IPS-18a (cell line): ENCODE results near the gene KLHL28.
A peak's percentile ranks its signal among the peaks of the same experiment; 100 is the strongest.

Source experiments
- H3K27ac ChIP-seq: one replicate; pipeline ENCODE4 v1.5.1; 2013; ENCODE audit warnings: low read length
- H3K27me3 ChIP-seq: one replicate; pipeline ENCODE4 v1.6.1; 2013; ENCODE audit warnings: mild to moderate bottlenecking, low read length; ENCODE audit not compliant: control insufficient read depth, insufficient read depth
- H3K36me3 ChIP-seq: one replicate; pipeline ENCODE4 v1.6.1; 2013; ENCODE audit warnings: low read depth, low read length; ENCODE audit not compliant: control insufficient read depth
- H3K4me1 ChIP-seq: one replicate; pipeline ENCODE4 v1.6.1; 2013; ENCODE audit warnings: low read depth, low read length; ENCODE audit not compliant: control insufficient read depth
- H3K4me3 ChIP-seq: one replicate; pipeline ENCODE4 v1.5.1; 2013; ENCODE audit warnings: low read length
- H3K9ac ChIP-seq: one replicate; pipeline ENCODE4 v1.6.1; 2013; ENCODE audit warnings: mild to moderate bottlenecking, low read length, moderate library complexity
- H3K9me3 ChIP-seq: one replicate; pipeline ENCODE4 v1.6.1; 2013; ENCODE audit warnings: low read depth, low read length; ENCODE audit not compliant: control insufficient read depth

Gene KLHL28, protein sequence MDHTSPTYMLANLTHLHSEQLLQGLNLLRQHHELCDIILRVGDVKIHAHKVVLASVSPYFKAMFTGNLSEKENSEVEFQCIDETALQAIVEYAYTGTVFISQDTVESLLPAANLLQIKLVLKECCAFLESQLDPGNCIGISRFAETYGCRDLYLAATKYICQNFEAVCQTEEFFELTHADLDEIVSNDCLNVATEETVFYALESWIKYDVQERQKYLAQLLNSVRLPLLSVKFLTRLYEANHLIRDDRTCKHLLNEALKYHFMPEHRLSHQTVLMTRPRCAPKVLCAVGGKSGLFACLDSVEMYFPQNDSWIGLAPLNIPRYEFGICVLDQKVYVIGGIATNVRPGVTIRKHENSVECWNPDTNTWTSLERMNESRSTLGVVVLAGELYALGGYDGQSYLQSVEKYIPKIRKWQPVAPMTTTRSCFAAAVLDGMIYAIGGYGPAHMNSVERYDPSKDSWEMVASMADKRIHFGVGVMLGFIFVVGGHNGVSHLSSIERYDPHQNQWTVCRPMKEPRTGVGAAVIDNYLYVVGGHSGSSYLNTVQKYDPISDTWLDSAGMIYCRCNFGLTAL

DNA sequence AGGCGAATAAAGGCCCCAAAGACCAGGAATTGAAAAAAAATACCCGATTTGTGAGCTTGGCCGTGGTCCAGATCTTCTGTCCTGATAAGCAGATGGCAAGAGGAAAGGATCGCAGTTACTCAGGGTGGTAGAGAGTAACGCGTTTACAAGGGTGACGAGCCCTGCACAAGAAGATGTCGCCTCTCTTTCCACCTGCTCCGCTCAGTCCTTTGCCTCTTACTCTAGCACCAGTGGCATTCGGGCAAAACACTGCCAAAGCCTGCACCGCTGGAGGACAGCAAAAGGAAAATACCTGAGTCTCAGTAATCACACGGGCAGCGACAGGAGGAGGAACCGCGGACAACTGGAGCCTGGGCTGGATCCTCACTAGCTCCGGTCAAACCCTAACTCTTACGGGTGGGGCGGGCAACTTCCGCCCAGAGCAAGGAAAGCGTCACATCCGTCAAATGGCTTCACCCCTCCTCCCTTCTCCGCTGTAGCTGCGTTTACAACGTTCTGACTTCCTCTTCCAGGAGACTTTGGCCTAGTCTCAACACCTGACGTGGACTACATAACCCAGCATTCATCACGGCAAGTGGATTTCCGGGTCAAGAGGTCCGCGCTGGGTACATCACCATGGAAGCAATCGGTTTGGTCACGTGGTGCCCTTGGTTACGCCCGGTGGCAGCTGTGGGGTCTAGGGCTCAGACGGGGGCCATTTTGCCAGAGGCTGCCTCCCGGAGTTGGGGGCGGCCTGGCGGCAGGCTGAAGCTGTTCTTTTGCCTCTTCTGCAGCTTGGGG, at the start of gene KLHL28, which contains the start of gene TOGARAM1:
KLHL28 (minus strand) TSS at position 394 of the 780 bp plus-strand sequence. CDS start 16,019 bp downstream, outside the sequence.
TOGARAM1 (plus strand) TSS at position 637 of the 780 bp plus-strand sequence. CDS start 232 bp downstream, outside the sequence.
- no peaks in the 10 kb centered on the region for H3K27me3 ChIP-seq
- peak within 1 kb of the TSS; percentile 78 for H3K4me3 ChIP-seq
- no peaks in the 10 kb centered on the region for H3K9me3 ChIP-seq
- peaks cover 26% of the 10 kb centered on the region for H3K4me1 ChIP-seq
- peak within 1 kb of the TSS; percentile 80 for H3K9ac ChIP-seq
- no peaks in the 10 kb centered on the region for H3K36me3 ChIP-seq
- H3K27ac ChIP-seq, result peak within 1 kb of the TSS; percentile 78

DNA sequence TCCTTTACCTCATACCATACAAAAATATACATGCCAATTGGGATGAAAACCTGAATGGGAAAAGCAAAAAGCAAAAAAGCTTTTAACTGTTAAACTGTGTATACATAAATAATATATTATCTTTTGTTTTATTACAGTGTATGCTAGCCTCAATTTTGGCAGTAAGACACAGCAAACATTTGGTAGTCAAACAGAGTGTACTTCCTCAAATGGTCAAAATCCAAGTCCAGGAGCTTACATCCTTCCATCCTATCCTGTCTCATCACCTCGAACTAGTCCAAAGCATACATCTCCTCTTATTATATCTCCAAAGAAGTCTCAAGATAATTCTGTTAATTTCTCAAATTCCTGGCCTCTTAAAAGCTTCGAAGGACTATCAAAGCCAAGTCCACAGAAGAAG, 42.2 kb upstream of the KLHL28 start:
- H3K27ac ChIP-seq, result no peak overlapping the region
- no peaks in the 10 kb centered on the region for H3K9me3 ChIP-seq
- no peak overlapping the region for H3K9ac ChIP-seq
- H3K4me3 ChIP-seq, result no peak overlapping the region
- H3K27me3 ChIP-seq, result no peaks in the 10 kb centered on the region
- H3K36me3 ChIP-seq, result peaks cover 3% of the 10 kb centered on the region
- no peaks in the 10 kb centered on the region for H3K4me1 ChIP-seq

DNA sequence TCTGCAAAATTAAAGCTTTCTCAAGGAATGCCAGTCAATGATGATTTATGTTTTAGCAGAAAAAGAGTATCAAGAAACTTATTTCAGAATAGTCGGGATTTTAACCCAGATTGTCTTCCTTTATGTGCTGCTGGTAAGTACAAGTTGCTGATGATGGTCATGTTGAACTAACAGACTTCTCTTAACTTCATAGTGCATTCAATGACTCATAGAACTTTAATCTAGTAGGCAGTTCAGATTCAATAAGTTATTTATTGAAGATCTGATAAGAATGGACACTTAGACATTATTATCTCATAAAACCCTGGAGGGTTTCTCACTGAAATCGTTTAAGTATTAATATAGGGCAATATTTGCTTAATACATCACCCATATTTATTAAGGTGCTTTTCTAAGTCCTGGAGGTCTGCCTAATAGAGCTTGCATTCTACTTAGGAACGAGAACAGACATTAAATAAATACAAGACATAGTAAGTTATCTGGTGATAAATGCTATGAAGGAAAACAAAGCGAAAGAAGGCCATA, 34.1 kb upstream of the KLHL28 start:
- Histone ChIP-seq H3K27ac (no peak overlapping the region), H3K9me3 (no peaks in the 10 kb centered on the region)

DNA sequence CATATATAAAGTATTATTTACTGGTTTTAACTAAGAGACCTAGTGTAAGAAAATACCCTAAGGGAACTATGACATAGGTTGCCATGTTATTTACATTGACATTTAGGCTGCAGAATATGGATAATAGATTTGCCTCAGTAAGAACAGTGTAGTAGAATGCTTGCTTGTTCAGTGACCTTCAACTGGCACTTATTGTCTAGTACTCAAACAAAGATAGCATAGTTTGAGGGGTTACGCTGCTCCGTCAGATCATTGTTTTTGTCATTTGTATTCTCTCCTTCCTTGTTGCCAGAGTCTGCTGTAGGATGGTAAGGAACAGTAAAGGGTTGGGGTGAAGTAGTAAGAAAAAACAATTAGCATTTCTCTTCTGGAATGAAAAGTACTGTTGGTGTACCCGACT, 33.4 kb upstream of the KLHL28 start:
- no peak overlapping the region for H3K27ac ChIP-seq
- no peaks in the 10 kb centered on the region for H3K9me3 ChIP-seq
- H3K9ac ChIP-seq, result no peak overlapping the region
- no peaks in the 10 kb centered on the region for H3K36me3 ChIP-seq
- H3K4me1 ChIP-seq, result no peaks in the 10 kb centered on the region
- H3K27me3 ChIP-seq, result no peaks in the 10 kb centered on the region
- H3K4me3 ChIP-seq, result no peak overlapping the region

More for the DNA sequence above, 34.1 kb upstream of the KLHL28 start:
- no peak overlapping the region for H3K9ac ChIP-seq
- H3K4me1 ChIP-seq, result no peaks in the 10 kb centered on the region
- H3K27me3 ChIP-seq, result no peaks in the 10 kb centered on the region
- no peak overlapping the region for H3K4me3 ChIP-seq
- no peaks in the 10 kb centered on the region for H3K36me3 ChIP-seq

DNA sequence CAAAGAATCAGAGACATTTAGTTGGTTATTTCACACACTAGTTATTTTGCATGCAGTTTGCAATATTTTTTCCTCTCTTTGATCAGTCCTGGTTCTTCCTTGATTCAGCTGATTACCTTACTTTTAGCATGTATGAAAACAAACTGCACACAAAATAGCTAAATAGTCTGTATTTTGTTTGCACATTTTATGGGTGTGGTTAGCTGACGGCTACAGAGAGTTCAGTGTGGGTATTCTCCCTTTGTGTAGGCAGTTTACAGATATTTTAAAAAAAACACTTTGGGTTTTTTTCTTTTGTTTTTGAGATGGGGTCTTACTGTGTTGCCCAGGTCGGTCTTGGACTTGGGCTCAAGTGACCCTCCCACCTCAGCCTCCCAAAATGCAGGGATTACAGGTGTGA, 28.8 kb upstream of the KLHL28 start:
- H3K36me3 ChIP-seq, result no peaks in the 10 kb centered on the region
- H3K4me1 ChIP-seq, result no peaks in the 10 kb centered on the region
- H3K4me3 ChIP-seq, result no peak overlapping the region
- no peaks in the 10 kb centered on the region for H3K27me3 ChIP-seq
- no peak overlapping the region for H3K9ac ChIP-seq
- H3K9me3 ChIP-seq, result no peaks in the 10 kb centered on the region
- no peak overlapping the region for H3K27ac ChIP-seq

DNA sequence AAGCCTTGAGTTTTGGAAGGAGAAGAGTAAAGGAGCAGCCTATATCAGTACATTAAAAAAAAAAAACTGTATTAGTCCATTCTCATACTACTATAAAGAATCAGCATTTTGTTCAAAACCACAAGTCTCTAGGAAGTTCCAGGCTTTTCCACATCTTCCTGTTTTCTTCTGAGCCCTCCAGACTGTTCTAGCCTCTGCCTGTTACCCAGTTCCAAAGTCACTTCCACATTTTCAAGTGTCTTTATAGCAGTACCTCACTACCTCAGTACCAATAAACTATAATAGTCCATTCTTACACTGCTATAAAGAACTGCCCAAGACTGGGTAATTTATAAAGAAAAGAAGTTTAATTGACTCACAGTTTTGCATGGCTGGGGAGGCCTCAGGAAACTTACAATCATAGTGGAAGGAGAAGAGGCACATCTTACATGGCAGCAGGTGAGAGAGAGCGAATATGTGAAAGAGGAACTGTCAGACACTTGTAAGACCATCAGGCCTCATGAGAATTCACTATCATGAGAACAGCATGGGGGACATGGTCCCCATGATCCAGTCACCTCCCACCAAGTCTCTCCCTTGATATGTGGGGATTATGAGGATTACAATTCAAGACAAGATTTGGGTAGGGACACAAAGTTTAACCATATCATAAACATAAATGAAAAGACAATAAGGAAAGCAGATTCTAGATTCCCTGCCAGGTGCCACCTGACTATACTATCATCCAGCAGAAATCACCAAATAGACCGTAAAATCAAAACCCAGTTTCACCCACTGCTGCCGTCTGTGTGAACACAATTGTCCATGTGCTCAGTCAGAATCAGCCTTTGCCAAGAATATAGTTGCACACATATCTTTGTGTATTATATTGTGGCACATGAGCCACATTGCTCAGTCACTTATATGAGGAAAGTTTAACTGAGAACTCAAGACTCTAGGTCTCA, 28.0 kb upstream of the KLHL28 start:
- Histone ChIP-seq H3K4me1 (no peaks in the 10 kb centered on the region), H3K27ac (no peak overlapping the region), H3K9ac (no peak overlapping the region), H3K36me3 (no peaks in the 10 kb centered on the region), H3K4me3 (no peak overlapping the region), H3K27me3 (no peaks in the 10 kb centered on the region), H3K9me3 (no peaks in the 10 kb centered on the region)

DNA sequence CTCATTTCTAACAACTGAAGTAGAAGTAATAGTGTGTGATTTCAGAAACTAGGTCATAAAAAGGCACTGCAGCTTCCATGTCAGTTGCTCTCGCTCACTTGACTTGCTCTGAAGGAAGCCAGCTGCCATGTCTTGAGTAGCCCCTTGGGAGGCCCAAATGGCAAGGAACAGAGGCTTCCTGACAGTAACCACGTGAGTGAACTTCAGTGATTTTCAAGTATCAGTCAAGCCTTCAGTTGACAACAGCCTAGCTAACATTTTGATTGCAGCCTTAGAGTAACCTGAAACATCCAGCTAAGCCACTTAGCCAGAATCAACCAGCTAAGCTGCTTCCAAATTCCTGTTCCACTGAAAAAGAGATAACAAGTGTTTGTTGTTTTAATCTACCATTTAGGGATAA, 26.9 kb upstream of the KLHL28 start:
- Histone ChIP-seq H3K9ac (no peak overlapping the region), H3K36me3 (no peaks in the 10 kb centered on the region), H3K4me3 (no peak overlapping the region), H3K27ac (no peak overlapping the region), H3K4me1 (no peaks in the 10 kb centered on the region), H3K27me3 (no peaks in the 10 kb centered on the region), H3K9me3 (no peaks in the 10 kb centered on the region)

DNA sequence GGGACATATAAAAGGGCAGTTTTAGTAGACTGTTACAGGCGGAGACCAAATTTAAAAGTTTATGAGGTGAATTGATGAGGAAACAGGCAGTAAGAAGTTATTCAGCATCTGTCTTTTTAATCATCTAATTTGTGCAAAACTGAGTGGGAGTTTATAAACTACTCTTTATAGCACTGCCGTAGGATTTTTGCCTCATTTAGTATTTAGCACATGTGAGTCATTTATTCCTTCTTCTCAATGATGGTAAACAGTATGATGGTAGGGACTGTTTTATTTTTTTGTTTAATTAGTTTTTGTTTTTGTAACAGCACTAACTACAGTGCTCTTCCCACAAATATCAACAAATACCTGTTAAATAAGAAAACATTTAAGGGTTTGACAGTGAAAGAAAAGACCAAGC, 20.8 kb upstream of the KLHL28 start:
- Histone ChIP-seq H3K27ac (no peak overlapping the region), H3K4me3 (no peak overlapping the region), H3K36me3 (no peaks in the 10 kb centered on the region), H3K4me1 (no peaks in the 10 kb centered on the region), H3K27me3 (no peaks in the 10 kb centered on the region), H3K9ac (no peak overlapping the region), H3K9me3 (no peaks in the 10 kb centered on the region)

DNA sequence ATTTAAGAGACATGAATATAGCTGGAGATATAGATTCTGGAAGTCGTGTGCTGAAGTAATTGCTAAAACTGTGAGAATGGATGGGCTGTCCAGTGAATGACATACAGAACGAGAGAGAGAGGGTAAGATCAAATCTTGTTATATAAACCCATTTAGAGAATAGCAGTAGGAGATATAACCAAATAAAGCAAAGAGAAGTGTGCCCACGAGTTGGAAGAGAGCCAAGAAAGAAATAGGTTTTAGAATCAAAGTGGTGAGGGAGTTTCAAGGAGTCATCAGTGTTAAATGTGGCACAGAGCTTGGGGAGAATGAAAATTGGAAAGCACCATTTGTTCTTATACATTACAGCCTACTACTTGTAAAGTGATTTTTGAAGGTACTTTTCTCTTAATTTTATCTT, 19.5 kb upstream of the KLHL28 start:
- Histone ChIP-seq H3K27me3 (no peaks in the 10 kb centered on the region), H3K4me3 (no peak overlapping the region), H3K4me1 (no peaks in the 10 kb centered on the region), H3K36me3 (no peaks in the 10 kb centered on the region), H3K27ac (no peak overlapping the region), H3K9me3 (no peaks in the 10 kb centered on the region), H3K9ac (no peak overlapping the region)

DNA sequence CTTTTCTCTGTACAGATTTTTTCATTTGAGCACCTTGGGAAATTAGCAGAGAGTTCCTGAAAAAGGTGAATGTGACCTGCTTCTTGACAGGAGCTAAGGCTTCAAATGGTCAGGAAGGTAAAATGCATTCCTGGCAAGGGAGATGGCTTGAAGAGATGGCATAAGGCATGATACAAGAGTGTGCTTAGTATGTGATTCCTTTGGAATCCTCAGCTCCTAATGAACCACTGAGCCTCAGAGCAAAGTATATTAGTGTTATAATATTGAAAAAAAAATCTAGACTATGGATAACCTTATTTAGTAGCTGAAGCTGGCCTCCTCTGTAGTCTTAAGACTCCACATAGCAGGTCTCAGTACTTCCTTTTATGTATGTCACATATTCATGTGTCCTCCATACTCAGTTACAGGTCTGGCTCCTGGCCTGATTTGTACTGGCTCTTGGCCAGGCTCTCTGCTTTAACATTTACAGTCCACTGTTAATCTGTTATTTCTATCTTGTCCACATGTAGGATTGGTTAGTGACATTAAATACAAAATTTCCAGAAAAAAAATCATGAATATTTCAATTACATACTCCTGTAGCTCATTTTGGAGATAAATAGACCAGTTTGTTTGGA, 18.1 kb upstream of the KLHL28 start:
- H3K27me3 ChIP-seq, result no peaks in the 10 kb centered on the region
- H3K4me1 ChIP-seq, result no peaks in the 10 kb centered on the region
- H3K27ac ChIP-seq, result no peak overlapping the region
- H3K9me3 ChIP-seq, result no peaks in the 10 kb centered on the region
- H3K36me3 ChIP-seq, result no peaks in the 10 kb centered on the region
- no peak overlapping the region for H3K9ac ChIP-seq
- no peak overlapping the region for H3K4me3 ChIP-seq
